Astrocyte (in vitro differentiated cells and primary cell): ENCODE data around the gene UTS2. TPM values are rescaled to one million over a fixed set of nuclear protein-coding genes. Genes with fewer than 3 reads are reported as not detected.

ENCODE experiments used
- DNase-seq: peaks from one replicate; pipeline ENCODE4 v3.0.0-alpha.2; 2010; ENCODE audit warnings: low read depth
- FAIRE-seq: peaks from 2 replicates; lab custom pipeline; 2011; peaks lifted over from hg19 to GRCh38; lab: Jason Lieb, UNC
- H2AFZ ChIP-seq: 2 replicates; pipeline ENCODE4 v1.6.0; 2012; ENCODE audit warnings: low read depth, low read length, inconsistent platforms
- H3K27ac ChIP-seq: 2 replicates; pipeline ENCODE4 v1.5.1; 2011; ENCODE audit warnings: low read depth, low read length, inconsistent platforms
- H3K27me3 ChIP-seq: 2 replicates; pipeline ENCODE4 v1.6.0; 2011; ENCODE audit warnings: low read length, inconsistent platforms; ENCODE audit not compliant: insufficient read depth
- H3K36me3 ChIP-seq: 2 replicates; pipeline ENCODE4 v1.5.1; 2011; ENCODE audit warnings: low read length, inconsistent platforms; ENCODE audit not compliant: insufficient read depth
- H3K4me1 ChIP-seq: 2 replicates; pipeline ENCODE4 v1.5.1; 2011; ENCODE audit warnings: low read length, inconsistent platforms; ENCODE audit not compliant: insufficient read depth
- H3K4me2 ChIP-seq: 2 replicates; pipeline ENCODE4 v1.6.0; 2012; ENCODE audit warnings: low read length, inconsistent platforms
- H3K4me3 ChIP-seq: 2 replicates; pipeline ENCODE4 v1.5.1; 2011; ENCODE audit warnings: low read depth, mild to moderate bottlenecking, low read length, inconsistent platforms; ENCODE audit not compliant: insufficient read depth
- H3K79me2 ChIP-seq: 2 replicates; pipeline ENCODE4 v1.6.0; 2012; ENCODE audit warnings: mild to moderate bottlenecking, low read length, inconsistent platforms; ENCODE audit not compliant: insufficient read depth
- H3K9ac ChIP-seq: 2 replicates; pipeline ENCODE4 v1.6.0; 2012; ENCODE audit warnings: mild to moderate bottlenecking, low read length, inconsistent platforms
- H3K9me3 ChIP-seq: 2 replicates; pipeline ENCODE4 v1.5.1; 2012; ENCODE audit warnings: low read depth, mild to moderate bottlenecking, low read length, inconsistent platforms; ENCODE audit not compliant: insufficient read depth
- H4K20me1 ChIP-seq: 2 replicates; pipeline ENCODE4 v1.6.0; 2012; ENCODE audit warnings: low read length, inconsistent platforms; ENCODE audit not compliant: insufficient read depth
- H3K27ac Mint-ChIP-seq: one replicate; pipeline ENCODE4 v1.8.0; 2021; ENCODE audit warnings: mild to moderate bottlenecking, mixed read lengths; ENCODE audit not compliant: unreplicated experiment
- H3K27me3 Mint-ChIP-seq: one replicate; pipeline ENCODE4 v1.8.0; 2021; ENCODE audit warnings: low read depth, mixed read lengths; ENCODE audit not compliant: unreplicated experiment
- H3K36me3 Mint-ChIP-seq: one replicate; pipeline ENCODE4 v1.8.0; 2021; ENCODE audit warnings: low read depth, mixed read lengths; ENCODE audit not compliant: unreplicated experiment
- H3K4me1 Mint-ChIP-seq: one replicate; pipeline ENCODE4 v1.8.0; 2021; ENCODE audit warnings: low read depth, mixed read lengths; ENCODE audit not compliant: unreplicated experiment
- H3K4me3 Mint-ChIP-seq: one replicate; pipeline ENCODE4 v1.8.0; 2021; ENCODE audit warnings: mild to moderate bottlenecking, moderate library complexity, mixed read lengths; ENCODE audit not compliant: unreplicated experiment
- H3K9me3 Mint-ChIP-seq: one replicate; pipeline ENCODE4 v1.8.0; 2021; ENCODE audit warnings: mild to moderate bottlenecking, mixed read lengths; ENCODE audit not compliant: unreplicated experiment
- CTCF ChIP-seq: IDR thresholded peaks from 2 replicates; pipeline ENCODE4 v1.5.1; 2011; ENCODE audit warnings: low read depth, mild to moderate bottlenecking, inconsistent platforms, low read length, moderate library complexity; ENCODE audit not compliant: insufficient read depth
- EZH2 ChIP-seq: IDR thresholded peaks from 2 replicates; pipeline ENCODE4 v1.6.1; 2012; ENCODE audit warnings: mild to moderate bottlenecking, low read length, inconsistent platforms; ENCODE audit not compliant: insufficient read depth
- total RNA-seq: library from RNA; stranded (reverse); gene quantifications from 2 replicates; pipeline ENCODE4 v1.2.1, GENCODE V29; 2021

The UTS2 gene
- total RNA-seq, 1 donor from 2014 or later, result not detected

GRCh38 chr1:7808253-7808844, 44.5 kb downstream of the UTS2 start:
- H3K4me1 Mint-ChIP-seq, result peaks cover 9% of the 10 kb centered on the region
- TF ChIP-seq CTCF (peak; percentile 38), EZH2 (no peak)

GRCh38 chr1:7805460-7805859, 47.4 kb downstream of the UTS2 start:
- H4K20me1 ChIP-seq, result no peaks in the 10 kb centered on the region
- FAIRE-seq, result no peak
- no peak overlapping the region for H3K27ac Mint-ChIP-seq
- H3K9me3 ChIP-seq, result no peaks in the 10 kb centered on the region
- no peak overlapping the region for H3K4me2 ChIP-seq
- no peak overlapping the region for H3K4me3 Mint-ChIP-seq
- no peak overlapping the region for H3K4me3 ChIP-seq
- no peaks in the 10 kb centered on the region for H3K4me1 ChIP-seq
- no peak overlapping the region for H3K9ac ChIP-seq
- no peak overlapping the region for H2AFZ ChIP-seq
- H3K36me3 Mint-ChIP-seq, result peaks cover 4% of the 10 kb centered on the region
- H3K27me3 ChIP-seq, result no peaks in the 10 kb centered on the region
- no peak for TF ChIP-seq EZH2
- TF ChIP-seq CTCF, result no peak
- H3K36me3 ChIP-seq, result no peaks in the 10 kb centered on the region
- H3K79me2 ChIP-seq, result no peaks in the 10 kb centered on the region
- H3K27ac ChIP-seq, result no peak overlapping the region
- DNase-seq, result no peak
- peaks cover 7% of the 10 kb centered on the region for H3K4me1 Mint-ChIP-seq
- H3K27me3 Mint-ChIP-seq, result peaks cover 3% of the 10 kb centered on the region
- H3K9me3 Mint-ChIP-seq, result no peaks in the 10 kb centered on the region

More at GRCh38 chr1:7808253-7808844, 44.5 kb downstream of the UTS2 start:
- Mint-ChIP-seq H3K27me3 (peaks cover 3% of the 10 kb centered on the region), H3K27ac (no peak overlapping the region), H3K4me3 (no peak overlapping the region), H3K9me3 (peaks cover 3% of the 10 kb centered on the region), H3K36me3 (peaks cover 8% of the 10 kb centered on the region)
- Histone ChIP-seq H4K20me1 (no peaks in the 10 kb centered on the region), H3K9me3 (peaks cover 4% of the 10 kb centered on the region), H3K4me3 (no peak overlapping the region), H3K9ac (no peak overlapping the region), H3K79me2 (no peaks in the 10 kb centered on the region), H3K4me1 (no peaks in the 10 kb centered on the region), H3K4me2 (no peak overlapping the region), H3K36me3 (no peaks in the 10 kb centered on the region), H2AFZ (no peak overlapping the region), H3K27ac (no peak overlapping the region), H3K27me3 (no peaks in the 10 kb centered on the region)
- FAIRE-seq (peak; percentile 34), DNase-seq (peak; percentile 29)

Other genes starting within 250 kb of the UTS2 start
- gene VAMP3, start 81.8 kb downstream of the UTS2 start, total RNA-seq, result 154 and 156 TPM in 2 replicates
- 1.8 and 2.5 TPM in 2 replicates for gene PER3, start 68.8 kb downstream of the UTS2 start, total RNA-seq
- gene TNFRSF9, start 87.8 kb upstream of the UTS2 start, total RNA-seq, result 2.8 and 3.4 TPM in 2 replicates
- 268 and 282 TPM in 2 replicates for gene PARK7, start 108.6 kb upstream of the UTS2 start, total RNA-seq
- gene ERRFI1, start 173.2 kb upstream of the UTS2 start, total RNA-seq, result 81.5 and 119 TPM in 2 replicates